CD4-positive, alpha-beta T cell treated with Interleukin-6 at 100 ng/mL for 8 hours (primary cell): ENCODE results near the gene GPM6B.

Experiments
- DNase-seq: peaks from one replicate; pipeline ENCODE4 v3.0.0-alpha.2; 2020; ENCODE audit warnings: mixed read lengths, low spot score

Gene GPM6B

GRCh38 chrX:13824746-13825145, 7.9 kb upstream of the GPM6B start:
- DNase-seq: no peak

GRCh38 chrX:13821738-13822137, 4.8 kb upstream of the GPM6B start:
- DNase-seq: no peak

DNA sequence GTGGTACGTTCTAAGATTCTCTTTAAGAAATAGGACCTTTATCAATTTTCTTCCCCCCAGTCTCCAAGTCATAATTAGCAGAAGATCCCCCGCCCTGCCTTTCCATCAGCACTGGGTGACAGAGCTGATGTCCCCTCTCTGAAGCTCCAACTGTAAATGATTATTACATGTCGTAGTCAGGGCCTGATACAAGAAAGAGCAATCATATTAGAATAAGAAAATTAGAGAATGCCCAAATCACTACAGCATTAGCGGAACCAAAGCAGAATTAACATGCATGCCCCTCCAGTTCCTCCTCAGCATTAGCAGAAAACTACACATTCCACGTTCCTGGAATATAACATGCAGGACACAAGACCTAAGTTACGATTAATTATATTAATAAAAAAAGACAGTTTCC, 717 bp downstream of the GPM6B start:
- DNase-seq: no peak

- no peak for DNase-seq
Observed at GRCh38 chrX:13815664-13816063, 1.2 kb downstream of the GPM6B start.

GRCh38 chrX:13808865-13809264, 8.0 kb downstream of the GPM6B start:
- DNase-seq: no peak

GRCh38 chrX:13808293-13808692, 8.6 kb downstream of the GPM6B start:
- no peak for DNase-seq

GRCh38 chrX:13805241-13805640, 11.7 kb downstream of the GPM6B start:
- no peak for DNase-seq

- no peak for DNase-seq
Observed at GRCh38 chrX:13803116-13803515, 13.8 kb downstream of the GPM6B start.

DNA sequence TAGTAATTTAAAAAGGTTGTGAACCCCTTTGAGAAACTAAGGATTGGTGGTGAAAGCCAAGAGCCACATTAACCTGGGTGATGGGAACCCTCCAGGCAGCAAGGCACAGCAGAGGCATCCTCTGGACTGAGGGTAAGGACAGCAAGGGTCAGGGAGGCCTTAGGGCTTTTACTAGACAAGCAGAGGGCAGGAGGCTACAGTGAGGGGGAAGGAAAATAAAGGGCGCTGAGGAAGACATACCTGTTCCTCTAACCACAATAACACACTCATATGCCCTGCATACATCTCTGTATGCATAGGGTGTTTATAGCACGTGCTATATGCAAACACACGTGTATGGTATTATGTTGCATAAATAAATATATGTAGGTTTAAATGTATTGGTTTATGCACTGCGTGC, 18.7 kb downstream of the GPM6B start:
- DNase-seq: no peak

GRCh38 chrX:13797512-13797911, 19.4 kb downstream of the GPM6B start:
- DNase-seq: no peak

- DNase-seq: no peak
Observed at GRCh38 chrX:13794417-13794816, 22.5 kb downstream of the GPM6B start.

GRCh38 chrX:13793897-13794296, 23.0 kb downstream of the GPM6B start:
- no peak for DNase-seq

- DNase-seq: no peak
Observed at GRCh38 chrX:13791559-13791958, 25.3 kb downstream of the GPM6B start.

DNA sequence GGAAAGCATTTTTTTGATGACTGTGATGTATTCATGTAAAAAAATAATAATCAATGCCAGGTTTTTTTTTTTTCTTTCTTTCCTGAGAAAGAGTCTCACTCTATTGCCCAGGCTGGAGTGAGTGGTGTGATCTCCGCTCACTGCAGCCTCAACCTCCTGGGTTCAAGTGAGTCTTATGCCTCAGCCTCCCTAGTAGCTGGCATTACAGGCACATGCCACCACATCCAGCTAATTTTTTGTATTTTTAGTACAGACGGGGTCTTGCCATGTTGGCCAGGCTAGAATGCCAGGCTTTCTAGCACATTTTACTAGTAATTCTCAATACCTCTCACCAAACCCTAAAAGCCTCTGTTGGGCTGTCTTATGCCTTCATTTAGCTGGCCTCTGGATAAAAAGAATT, 25.7 kb downstream of the GPM6B start:
- no peak for DNase-seq

DNA sequence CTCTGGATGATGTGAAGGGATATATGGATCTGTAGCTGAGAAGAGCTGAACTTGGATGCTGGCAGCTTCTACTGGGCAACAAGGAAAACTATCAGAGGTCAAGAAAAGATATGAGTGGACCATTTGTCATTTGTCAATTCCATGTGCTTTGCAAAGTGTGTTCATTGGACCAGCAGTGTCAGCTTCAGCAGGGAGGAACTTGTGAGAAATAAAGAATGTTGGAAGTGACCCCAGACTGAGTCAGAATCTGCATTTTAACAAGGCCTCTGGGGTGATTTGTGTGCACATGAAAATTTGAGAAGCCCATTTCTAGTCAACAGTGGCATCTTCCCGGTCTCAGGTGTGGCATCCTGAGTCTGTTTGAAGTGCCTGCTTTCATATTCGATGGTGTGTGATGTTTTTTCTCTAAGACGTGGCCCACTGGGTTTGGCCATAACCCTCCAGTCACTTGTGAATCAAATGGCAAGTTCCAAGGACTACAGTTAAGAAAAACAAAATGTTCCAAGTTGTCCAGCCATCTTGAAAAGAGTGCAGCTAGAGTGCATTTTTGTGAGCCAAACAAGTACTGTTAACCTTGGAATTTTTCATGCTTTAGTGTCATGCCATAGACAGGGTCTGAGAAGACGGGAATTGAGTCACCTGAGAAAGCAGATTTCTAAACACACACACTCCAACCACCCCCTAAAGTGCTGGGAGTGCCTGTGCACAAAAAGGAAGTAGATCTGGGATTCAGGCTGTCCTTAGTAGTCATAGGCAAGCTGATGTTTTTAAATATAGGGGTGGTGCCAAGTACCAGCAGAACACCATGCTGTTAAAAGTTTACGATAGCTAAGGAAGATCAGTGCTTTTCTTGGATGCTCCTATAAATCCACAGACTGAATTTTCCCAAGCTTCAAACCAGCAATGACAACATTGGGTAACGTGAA, 26.4 kb downstream of the GPM6B start:
- no peak for DNase-seq

DNA sequence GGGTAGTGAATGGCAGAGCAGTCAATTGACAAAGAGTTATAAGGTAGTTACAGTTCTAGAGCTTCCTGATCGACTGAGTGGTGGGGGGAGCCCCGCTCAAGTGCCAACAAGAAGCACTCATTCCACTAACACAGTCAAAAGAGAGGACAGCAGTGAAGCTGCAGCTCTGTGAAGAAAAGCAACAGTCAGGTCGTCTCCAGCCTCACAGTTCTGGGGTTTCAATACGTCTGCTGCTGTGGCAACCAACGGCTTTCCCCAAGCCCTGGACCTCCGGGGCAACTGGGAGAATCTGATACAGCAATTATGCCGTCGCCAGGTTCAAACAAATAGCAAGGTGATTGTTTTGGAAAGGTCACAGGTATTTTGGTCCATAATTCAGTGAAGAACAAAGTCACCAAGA, 30.8 kb downstream of the GPM6B start:
- DNase-seq: no peak

- DNase-seq: no peak
Observed at GRCh38 chrX:13780868-13781427, 35.9 kb downstream of the GPM6B start.

DNA sequence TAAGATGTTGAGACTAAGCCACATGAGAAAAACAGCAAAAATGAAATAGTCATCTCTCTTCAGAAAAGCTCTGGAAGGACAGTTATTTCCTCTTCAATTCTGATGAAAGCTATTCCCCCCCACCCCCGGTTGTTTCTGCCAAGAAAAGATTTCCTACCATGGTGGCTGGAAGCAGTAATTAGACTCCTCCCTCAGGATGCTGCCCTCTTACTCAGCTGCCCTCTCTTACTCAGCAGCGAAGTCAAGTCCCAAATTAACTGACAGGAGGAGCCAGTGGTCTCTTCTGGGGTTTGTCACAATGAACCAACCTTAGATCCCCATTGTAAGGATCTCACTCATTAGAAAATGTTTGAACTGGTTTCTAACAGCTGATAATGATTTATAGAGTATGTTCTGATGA, 38.0 kb downstream of the GPM6B start:
- DNase-seq: no peak

- DNase-seq: no peak
Observed at GRCh38 chrX:13776387-13776786, 40.5 kb downstream of the GPM6B start.

GRCh38 chrX:13775837-13776236, 41.1 kb downstream of the GPM6B start:
- DNase-seq: no peak

DNA sequence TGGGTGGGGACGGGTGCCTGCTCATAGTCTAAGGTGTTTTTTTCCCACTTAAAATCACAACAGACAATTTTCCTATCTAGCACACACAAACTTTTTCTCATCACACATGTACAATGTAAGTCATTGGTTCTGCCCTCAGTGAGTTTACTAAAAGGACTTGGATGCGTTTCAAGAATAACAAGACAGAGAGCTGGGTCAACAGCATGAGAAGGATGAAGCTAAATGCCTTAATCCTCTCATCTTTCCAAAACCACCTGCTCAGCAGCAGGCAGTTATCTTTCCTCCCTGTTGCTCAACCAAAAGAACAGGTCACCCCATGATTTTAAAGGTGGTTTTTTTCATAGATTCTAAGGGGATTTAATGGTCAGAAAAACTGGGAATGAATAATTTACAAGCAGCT, 42.2 kb downstream of the GPM6B start:
- no peak for DNase-seq

DNA sequence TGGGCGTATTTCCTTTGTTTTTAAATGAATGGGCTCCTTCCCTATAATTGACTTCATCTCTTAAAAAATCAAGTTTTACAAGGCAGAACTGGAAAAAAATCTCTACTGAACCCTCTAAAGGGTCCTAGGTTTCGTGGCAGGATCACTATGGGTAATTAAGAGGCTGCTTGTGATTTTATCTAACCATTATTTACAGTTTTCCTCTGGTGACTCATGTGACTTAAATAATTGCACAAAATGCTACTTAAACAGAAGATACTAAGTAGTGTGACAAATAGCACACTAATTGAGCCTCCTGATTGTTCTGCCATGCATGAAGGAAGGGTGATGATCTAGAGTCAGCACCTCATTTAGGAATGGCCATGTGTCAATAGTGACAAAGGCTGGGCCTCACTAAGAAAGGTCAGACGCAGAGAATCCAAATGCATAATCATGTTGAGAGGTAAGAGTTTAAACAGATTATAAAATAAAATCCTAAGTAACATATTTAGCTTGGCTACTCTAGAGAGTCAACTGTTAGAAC, 46.8 kb downstream of the GPM6B start:
- DNase-seq: no peak

DNA sequence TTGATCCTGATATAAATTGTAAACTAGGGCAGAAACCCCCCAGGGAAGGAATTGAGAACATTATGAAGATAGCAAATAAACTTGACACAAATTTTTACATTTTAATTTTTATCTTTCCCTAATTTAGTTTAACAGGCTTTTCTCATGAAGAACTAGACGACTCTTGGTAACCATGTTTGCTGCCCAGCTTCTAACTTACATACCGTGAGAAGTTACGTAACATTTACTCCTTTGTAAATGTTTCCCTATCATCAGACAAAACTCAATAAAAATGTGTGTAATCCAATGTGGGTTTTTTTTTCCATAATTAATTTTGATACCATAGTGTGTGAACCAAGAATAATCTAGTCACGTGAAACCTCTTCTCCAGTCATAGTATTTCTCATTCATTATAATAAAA, 48.0 kb downstream of the GPM6B start:
- no peak for DNase-seq

GRCh38 chrX:13764765-13765164, 52.1 kb downstream of the GPM6B start:
- DNase-seq: no peak
